OCI-LY7 (cell line): ENCODE results near the gene ACOT11.
"Not testable (repeated sequence)": the region's sequence is repeated elsewhere in the genome, so short reads cannot be mapped to it uniquely, and the experiment has no call there.

Experiments
- CTCF ChIP-seq: fragments of 200-600 bp; sonication (generic); conservative IDR thresholded peaks from 2 replicates; pipeline ENCODE4 v1.5.1; 2014; ENCODE audit warnings: mild to moderate bottlenecking, antibody characterized with exemption, low read length, moderate library complexity, mixed read lengths
- EZH2phosphoT487 ChIP-seq: fragments of 200-600 bp; sonication (generic); IDR thresholded peaks from 2 replicates; pipeline ENCODE4 v1.6.1; 2018; ENCODE audit warnings: low read depth, borderline replicate concordance, mild to moderate bottlenecking, mixed run types, antibody characterized with exemption, low read length, moderate library complexity, mixed read lengths

- not testable (repeated sequence) for TF ChIP-seq CTCF, EZH2phosphoT487
Measured at GRCh38 chr1:54635804-54636203, 87.8 kb downstream of the ACOT11 start.
